Ishikawa (cell line): ENCODE measurements around the gene STPG1.

Source experiments
- EGR1 ChIP-seq: IDR thresholded peaks from 2 replicates; pipeline ENCODE4 v1.6.1; 2012
- FOXM1 ChIP-seq: IDR thresholded peaks from 2 replicates; pipeline ENCODE4 v1.6.1; 2012; ENCODE audit warnings: low read depth, borderline replicate concordance
- RAD21 ChIP-seq: IDR thresholded peaks from 2 replicates; pipeline ENCODE4 v1.6.1; 2012; ENCODE audit warnings: low read depth

GRCh38 chr1:24391882-24392603 is 21.5 kb downstream of the STPG1 start:
- TF ChIP-seq RAD21 = peak; percentile 77
- TF ChIP-seq EGR1 = no peak
- no peak for TF ChIP-seq FOXM1
